HG03103 (cell line): ENCODE measurements around the gene PCDHGA4.
A peak's percentile ranks its signal among the peaks of the same experiment; 100 is the strongest.
"Not testable (repeated sequence)": the region's sequence is repeated elsewhere in the genome, so short reads cannot be mapped to it uniquely, and the experiment has no call there.

Source experiments
- ATAC-seq: cut with Tn5 transposase; IDR thresholded peaks from one replicate; pipeline ENCODE4 v1.9.1; 2021; ENCODE audit warnings: low read depth; ENCODE audit not compliant: unreplicated experiment

Gene PCDHGA4

GRCh38 chr5:141382469-141383294 is 27.9 kb downstream of the PCDHGA4 start, which contains the start of gene PCDHGA7:
PCDHGA7 (plus strand) TSS chr5:141382742; CDS start chr5:141382900, 158 bp downstream.
- no peak for ATAC-seq

DNA sequence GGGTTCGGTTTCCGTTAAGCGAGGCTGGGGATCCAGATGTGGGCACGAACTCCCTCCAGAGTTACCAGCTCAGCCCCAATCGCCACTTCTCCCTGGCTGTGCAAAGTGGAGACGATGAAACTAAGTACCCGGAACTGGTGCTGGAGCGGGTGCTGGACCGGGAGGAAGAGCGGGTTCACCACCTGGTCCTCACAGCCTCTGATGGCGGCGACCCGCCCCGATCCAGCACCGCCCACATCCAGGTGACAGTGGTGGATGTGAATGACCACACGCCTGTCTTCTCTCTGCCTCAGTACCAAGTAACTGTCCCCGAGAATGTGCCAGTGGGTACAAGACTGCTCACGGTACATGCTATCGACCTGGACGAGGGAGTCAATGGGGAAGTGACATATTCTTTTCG is 28.5 kb downstream of the PCDHGA4 start:
- ATAC-seq, result no peak

DNA sequence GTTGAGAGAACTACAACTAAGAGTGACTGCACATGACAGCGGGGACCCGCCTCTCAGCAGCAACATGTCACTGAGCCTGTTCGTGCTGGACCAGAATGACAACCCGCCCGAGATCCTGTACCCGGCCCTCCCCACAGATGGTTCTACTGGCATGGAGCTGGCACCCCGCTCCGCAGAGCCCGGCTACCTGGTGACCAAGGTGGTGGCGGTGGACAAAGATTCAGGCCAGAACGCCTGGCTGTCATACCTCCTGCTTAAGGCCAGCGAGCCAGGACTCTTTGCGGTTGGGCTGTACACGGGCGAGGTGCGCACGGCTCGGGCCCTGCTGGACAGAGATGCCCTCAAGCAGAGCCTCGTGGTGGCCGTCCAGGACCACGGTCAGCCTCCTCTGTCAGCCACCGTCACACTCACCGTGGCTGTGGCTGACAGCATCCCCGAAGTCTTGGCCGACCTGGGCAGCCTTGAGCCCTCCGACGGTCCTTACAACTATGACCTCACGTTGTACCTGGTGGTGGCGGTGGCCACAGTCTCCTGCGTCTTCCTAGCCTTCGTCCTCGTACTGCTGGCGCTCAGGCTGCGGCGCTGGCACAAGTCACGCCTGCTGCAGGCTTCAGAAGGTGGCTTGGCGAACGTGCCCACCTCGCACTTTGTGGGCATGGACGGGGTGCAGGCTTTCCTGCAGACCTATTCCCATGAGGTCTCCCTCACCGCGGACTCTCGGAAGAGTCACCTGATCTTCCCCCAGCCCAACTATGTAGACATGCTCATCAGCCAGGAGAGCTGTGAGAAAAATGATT is 29.8 kb downstream of the PCDHGA4 start:
- no peak for ATAC-seq

- peak; percentile 51 for ATAC-seq
Measured at GRCh38 chr5:141387557-141388311, 32.9 kb downstream of the PCDHGA4 start, which contains the start of gene PCDHGB4. PCDHGB4 (plus strand) TSS chr5:141387698; CDS start chr5:141387885, 187 bp downstream.

- ATAC-seq, result no peak
Measured at GRCh38 chr5:141388661-141389060, 33.8 kb downstream of the PCDHGA4 start.

DNA sequence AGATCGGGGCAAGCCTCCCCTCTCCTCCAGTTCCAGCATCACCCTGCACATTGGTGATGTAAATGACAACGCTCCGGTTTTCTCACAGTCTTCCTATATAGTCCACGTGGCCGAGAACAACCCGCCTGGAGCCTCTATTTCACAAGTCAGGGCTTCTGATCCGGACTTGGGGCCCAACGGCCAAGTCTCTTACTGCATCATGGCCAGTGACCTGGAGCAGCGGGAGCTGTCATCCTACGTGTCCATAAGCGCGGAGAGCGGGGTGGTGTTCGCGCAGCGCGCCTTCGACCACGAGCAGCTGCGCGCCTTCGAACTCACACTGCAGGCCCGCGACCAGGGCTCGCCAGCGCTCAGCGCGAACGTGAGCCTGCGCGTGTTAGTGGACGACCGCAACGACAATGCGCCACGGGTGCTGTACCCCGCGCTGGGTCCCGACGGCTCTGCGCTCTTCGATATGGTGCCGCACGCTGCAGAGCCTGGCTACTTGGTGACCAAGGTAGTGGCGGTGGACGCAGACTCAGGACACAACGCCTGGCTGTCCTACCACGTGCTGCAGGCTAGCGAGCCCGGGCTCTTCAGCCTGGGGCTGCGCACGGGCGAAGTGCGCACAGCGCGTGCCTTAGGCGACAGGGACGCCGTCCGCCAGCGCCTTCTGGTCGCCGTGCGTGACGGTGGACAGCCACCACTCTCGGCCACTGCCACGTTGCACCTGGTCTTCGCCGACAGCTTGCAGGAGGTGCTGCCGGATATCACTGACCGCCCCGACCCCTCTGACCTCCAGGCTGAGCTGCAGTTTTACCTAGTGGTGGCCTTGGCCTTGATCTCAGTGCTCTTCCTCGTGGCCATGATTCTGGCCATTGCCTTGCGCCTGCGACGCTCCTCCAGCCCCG is 34.6 kb downstream of the PCDHGA4 start:
- ATAC-seq, result no peak

DNA sequence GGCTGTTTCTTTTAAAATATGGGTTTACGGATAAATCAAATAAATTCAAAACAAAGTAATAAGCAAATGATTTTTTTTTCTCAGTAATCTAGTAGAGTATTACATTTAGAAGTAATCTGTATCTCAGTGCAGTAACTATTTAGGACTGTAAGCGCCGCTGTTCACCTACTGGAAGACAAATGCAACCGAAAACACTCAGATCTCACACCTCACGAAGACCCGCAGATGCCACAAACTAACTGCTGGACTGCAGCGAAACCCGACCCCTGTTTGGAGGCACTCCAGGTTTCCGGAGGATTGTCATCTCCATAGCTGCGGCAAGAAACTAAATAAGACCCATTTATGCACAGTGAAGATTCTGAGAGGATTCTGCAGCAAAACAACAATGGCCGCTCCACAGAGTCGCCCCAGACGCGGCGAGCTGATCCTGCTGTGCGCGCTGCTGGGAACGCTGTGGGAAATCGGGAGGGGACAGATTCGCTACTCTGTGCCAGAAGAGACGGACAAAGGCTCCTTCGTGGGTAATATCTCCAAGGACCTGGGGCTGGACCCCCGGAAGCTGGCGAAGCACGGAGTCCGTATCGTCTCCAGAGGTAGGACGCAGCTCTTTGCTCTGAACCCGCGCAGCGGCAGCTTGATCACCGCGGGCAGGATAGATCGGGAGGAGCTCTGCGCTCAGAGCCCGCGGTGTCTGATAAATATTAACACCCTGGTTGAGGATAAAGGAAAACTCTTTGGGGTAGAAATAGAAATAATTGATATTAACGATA is 37.8 kb downstream of the PCDHGA4 start, which contains the start of gene PCDHGA8:
TSS of gene PCDHGA8 (plus strand) at position 205 of the 770 bp plus-strand sequence. CDS start at position 386, 181 bp downstream.
- no peak for ATAC-seq

GRCh38 chr5:141393267-141393666 is 38.4 kb downstream of the PCDHGA4 start:
- no peak for ATAC-seq

DNA sequence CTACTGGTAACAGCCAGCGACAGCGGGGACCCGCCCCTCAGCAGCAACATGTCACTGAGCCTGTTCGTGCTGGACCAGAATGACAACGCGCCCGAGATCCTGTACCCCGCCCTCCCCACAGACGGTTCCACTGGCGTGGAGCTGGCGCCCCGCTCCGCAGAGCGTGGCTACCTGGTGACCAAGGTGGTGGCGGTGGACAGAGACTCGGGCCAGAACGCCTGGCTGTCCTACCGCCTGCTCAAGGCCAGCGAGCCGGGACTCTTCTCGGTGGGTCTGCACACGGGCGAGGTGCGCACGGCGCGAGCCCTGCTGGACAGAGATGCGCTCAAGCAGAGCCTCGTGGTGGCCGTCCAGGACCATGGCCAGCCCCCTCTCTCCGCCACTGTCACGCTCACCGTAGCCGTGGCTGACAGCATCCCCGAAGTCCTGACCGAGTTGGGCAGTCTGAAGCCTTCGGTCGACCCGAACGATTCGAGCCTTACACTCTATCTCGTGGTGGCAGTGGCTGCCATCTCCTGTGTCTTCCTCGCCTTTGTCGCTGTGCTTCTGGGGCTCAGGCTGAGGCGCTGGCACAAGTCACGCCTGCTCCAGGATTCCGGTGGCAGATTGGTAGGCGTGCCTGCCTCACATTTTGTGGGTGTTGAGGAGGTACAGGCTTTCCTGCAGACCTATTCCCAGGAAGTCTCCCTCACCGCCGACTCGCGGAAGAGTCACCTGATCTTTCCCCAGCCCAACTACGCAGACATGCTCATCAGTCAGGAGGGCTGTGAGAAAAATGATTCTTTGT is 39.8 kb downstream of the PCDHGA4 start:
- not testable (repeated sequence) for ATAC-seq

DNA sequence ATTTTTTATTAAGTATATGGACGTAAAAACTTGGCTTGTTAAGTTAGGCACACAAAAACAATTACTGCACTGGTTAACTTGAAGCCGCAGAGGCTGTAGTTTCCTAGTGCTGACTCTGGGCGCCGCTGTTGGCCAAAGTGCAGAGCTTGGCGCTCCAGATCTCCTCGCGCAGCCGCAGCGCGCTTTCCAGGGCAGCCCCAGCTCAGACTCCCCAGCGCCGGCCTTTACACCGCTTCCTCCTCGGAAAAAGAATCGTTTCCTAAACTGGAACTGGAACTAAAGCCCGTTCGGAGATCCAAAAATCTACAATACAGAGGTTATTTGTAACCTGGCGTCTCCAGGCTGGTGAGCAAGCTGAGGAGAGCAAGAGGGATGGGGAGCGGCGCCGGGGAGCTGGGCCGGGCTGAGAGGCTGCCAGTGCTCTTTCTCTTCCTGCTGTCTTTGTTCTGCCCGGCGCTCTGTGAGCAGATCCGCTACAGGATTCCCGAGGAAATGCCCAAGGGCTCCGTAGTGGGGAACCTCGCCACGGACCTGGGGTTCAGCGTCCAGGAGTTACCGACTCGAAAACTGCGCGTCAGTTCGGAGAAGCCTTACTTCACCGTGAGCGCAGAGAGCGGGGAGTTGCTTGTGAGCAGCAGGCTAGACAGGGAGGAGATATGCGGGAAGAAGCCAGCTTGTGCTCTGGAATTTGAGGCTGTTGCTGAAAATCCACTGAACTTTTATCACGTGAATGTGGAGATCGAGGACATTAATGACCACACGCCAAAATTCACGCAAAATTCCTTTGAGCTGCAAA is 43.1 kb downstream of the PCDHGA4 start, which contains the start of gene PCDHGB5:
TSS of gene PCDHGB5 (plus strand) at position 192 of the 796 bp plus-strand sequence. CDS start at position 373, 181 bp downstream.
- ATAC-seq, result peak; percentile 94

- ATAC-seq, result no peak
Measured at GRCh38 chr5:141398608-141399007, 43.8 kb downstream of the PCDHGA4 start.

DNA sequence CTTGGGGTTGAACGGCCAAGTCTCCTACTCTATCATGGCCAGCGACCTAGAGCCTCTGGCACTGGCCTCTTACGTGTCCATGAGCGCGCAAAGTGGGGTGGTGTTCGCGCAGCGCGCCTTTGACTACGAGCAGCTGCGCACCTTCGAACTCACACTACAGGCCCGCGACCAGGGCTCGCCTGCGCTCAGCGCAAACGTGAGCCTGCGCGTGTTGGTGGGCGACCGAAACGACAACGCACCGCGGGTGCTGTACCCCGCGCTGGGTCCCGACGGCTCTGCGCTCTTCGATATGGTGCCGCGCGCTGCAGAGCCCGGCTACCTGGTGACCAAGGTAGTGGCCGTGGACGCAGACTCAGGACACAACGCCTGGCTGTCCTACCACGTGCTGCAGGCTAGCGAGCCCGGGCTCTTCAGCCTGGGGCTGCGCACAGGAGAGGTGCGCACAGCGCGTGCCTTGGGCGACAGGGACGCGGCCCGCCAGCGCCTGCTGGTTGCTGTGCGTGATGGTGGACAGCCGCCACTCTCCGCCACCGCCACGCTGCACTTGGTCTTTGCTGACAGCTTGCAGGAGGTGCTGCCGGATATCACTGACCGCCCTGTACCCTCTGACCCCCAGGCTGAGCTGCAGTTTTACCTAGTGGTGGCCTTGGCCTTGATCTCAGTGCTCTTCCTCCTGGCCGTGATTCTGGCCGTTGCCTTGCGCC is 44.9 kb downstream of the PCDHGA4 start:
- no peak for ATAC-seq

DNA sequence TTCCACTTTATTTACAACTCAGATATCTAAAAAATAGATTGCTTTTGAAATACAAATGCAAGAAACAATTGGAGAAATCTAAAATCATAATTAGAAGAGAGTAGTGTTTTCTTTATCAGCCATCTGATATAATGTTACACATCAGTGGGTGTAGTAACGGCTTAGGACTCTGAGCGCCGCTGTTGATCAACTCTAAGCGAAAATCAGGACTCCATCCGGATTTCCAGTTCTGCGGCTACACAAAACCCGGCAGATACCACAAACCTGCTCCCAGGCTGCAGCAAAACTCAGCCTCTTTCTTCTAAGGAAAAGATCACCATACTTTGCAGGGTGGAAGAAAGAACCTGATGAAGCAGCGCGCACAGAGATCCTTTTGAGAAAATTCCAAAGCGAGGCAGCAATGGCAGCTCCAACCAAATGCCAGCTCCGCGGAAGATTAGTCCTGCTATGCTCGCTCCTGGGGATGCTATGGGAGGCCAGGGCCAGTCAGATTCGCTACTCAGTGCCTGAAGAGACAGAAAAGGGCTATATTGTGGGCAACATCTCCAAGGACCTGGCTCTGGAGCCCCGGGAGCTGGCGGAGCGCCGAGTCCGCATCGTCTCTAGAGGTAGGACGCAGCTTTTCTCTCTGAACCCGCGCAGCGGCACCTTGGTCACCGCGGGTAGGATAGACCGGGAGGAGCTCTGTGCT is 47.9 kb downstream of the PCDHGA4 start, which contains the start of gene PCDHGA9:
TSS of gene PCDHGA9 (plus strand) at position 226 of the 691 bp plus-strand sequence. CDS start at position 401, 175 bp downstream.
- ATAC-seq, result no peak

GRCh38 chr5:141403387-141403786 is 48.6 kb downstream of the PCDHGA4 start:
- no peak for ATAC-seq
